Activated CD4-positive, alpha-beta T cell treated with anti-CD3 and anti-CD28 coated beads for 4 hours (primary cell): ENCODE measurements around the gene MSRB2.

Experiments
- DNase-seq, 2 donors: peaks; one replicate each; pipeline ENCODE4 v3.0.0-alpha.2; 2020

Gene MSRB2

GRCh38 chr10:23114228-23114850 lies 19.0 kb downstream of the MSRB2 start:
- DNase-seq: no peak

- DNase-seq: no peak
These were observed 21.3 kb downstream of the MSRB2 start for GRCh38 chr10:23116486-23117205.

GRCh38 chr10:23120001-23120934 lies 24.9 kb downstream of the MSRB2 start:
- DNase-seq: no peak

GRCh38 chr10:23121135-23121534 lies 25.8 kb downstream of the MSRB2 start:
- no peak for DNase-seq

GRCh38 chr10:23136462-23136861 lies 41.1 kb downstream of the MSRB2 start:
- DNase-seq: no peak

- DNase-seq: no peak
These were observed 44.3 kb downstream of the MSRB2 start for GRCh38 chr10:23139677-23140076.

GRCh38 chr10:23141995-23142394 lies 46.6 kb downstream of the MSRB2 start:
- no peak for DNase-seq

- no peak for DNase-seq
These were observed 50.9 kb downstream of the MSRB2 start for GRCh38 chr10:23146258-23146657.

- no peak for DNase-seq
These were observed 51.7 kb downstream of the MSRB2 start for GRCh38 chr10:23147035-23147434.

- DNase-seq: no peak
These were observed 52.8 kb downstream of the MSRB2 start for GRCh38 chr10:23148214-23148613.

- no peak for DNase-seq
These were observed 54.7 kb downstream of the MSRB2 start for GRCh38 chr10:23150091-23150490.

- no peak for DNase-seq
These were observed 55.2 kb downstream of the MSRB2 start for GRCh38 chr10:23150610-23151009.

GRCh38 chr10:23151071-23151470 lies 55.7 kb downstream of the MSRB2 start:
- no peak for DNase-seq

GRCh38 chr10:23155169-23155568 lies 59.8 kb downstream of the MSRB2 start:
- DNase-seq: no peak

GRCh38 chr10:23156447-23157150 lies 61.2 kb downstream of the MSRB2 start:
- DNase-seq: no peak

GRCh38 chr10:23157239-23157681 lies 61.9 kb downstream of the MSRB2 start:
- no peak for DNase-seq

GRCh38 chr10:23157691-23158369 lies 62.5 kb downstream of the MSRB2 start:
- DNase-seq: no peak

GRCh38 chr10:23158370-23158769 lies 63.0 kb downstream of the MSRB2 start:
- peak in 1 of 2 donors; percentile 32 for DNase-seq

GRCh38 chr10:23171232-23171876 lies 76.0 kb downstream of the MSRB2 start:
- DNase-seq: no peak
